Measurements from ENCODE around the gene OGFOD3.

OGFOD3 gene

GRCh38 chr17:82446124-82446523 is 27.7 kb upstream of the OGFOD3 start:
- no peak for DNase-seq

- no peak for DNase-seq
Measured at GRCh38 chr17:82445542-82445941, 27.2 kb upstream of the OGFOD3 start.

GRCh38 chr17:82444941-82445521 is 26.6 kb upstream of the OGFOD3 start:
- DNase-seq = no peak

- DNase-seq = no peak
Measured at GRCh38 chr17:82444284-82444893, 26.0 kb upstream of the OGFOD3 start.

- no peak for DNase-seq
Measured at GRCh38 chr17:82443465-82444283, 25.3 kb upstream of the OGFOD3 start.

- DNase-seq = no peak
Measured at GRCh38 chr17:82442643-82443464, 24.5 kb upstream of the OGFOD3 start.

- DNase-seq = no peak
Measured at GRCh38 chr17:82441691-82442487, 23.5 kb upstream of the OGFOD3 start.

GRCh38 chr17:82440991-82441627 is 22.7 kb upstream of the OGFOD3 start:
- DNase-seq = no peak

- DNase-seq = no peak
Measured at GRCh38 chr17:82440469-82440981, 22.1 kb upstream of the OGFOD3 start.

- DNase-seq = no peak
Measured at GRCh38 chr17:82439829-82440365, 21.5 kb upstream of the OGFOD3 start.

GRCh38 chr17:82439194-82439828 is 20.9 kb upstream of the OGFOD3 start:
- DNase-seq = no peak

GRCh38 chr17:82438401-82439193 is 20.2 kb upstream of the OGFOD3 start:
- DNase-seq = no peak

GRCh38 chr17:82437325-82437668 is 18.9 kb upstream of the OGFOD3 start:
- no peak for DNase-seq

GRCh38 chr17:82436601-82437324 is 18.4 kb upstream of the OGFOD3 start:
- DNase-seq = no peak

GRCh38 chr17:82435601-82436583 is 17.5 kb upstream of the OGFOD3 start:
- DNase-seq = no peak

GRCh38 chr17:82435103-82435502 is 16.7 kb upstream of the OGFOD3 start:
- DNase-seq = no peak

- DNase-seq = no peak
Measured at GRCh38 chr17:82434216-82434565, 15.8 kb upstream of the OGFOD3 start.

- DNase-seq = no peak
Measured at GRCh38 chr17:82433560-82434215, 15.3 kb upstream of the OGFOD3 start.

Data from activated CD4-positive, alpha-beta T cell treated with anti-CD3 and anti-CD28 coated beads, Interleukin-2, amount 50 U/mL, for 16 hours (primary cell).